ENCODE results near the gene PRKCH. TPM values are rescaled to one million over a fixed set of nuclear protein-coding genes. Genes with fewer than 3 reads are reported as not detected.
A peak's percentile ranks its signal among the peaks of the same experiment; 100 is the strongest.

PRKCH gene
- total and polyA plus RNA-seq, 2 experiments from 2014 or later, result 2.4 to 3.5 TPM

GRCh38 chr14:61511558-61511948 is 190.2 kb downstream of the PRKCH start:
- H3K9ac ChIP-seq, result peak overlapping the region; percentile 74
- in situ Hi-C loops (cut with MboI), result no loop called here

DNA sequence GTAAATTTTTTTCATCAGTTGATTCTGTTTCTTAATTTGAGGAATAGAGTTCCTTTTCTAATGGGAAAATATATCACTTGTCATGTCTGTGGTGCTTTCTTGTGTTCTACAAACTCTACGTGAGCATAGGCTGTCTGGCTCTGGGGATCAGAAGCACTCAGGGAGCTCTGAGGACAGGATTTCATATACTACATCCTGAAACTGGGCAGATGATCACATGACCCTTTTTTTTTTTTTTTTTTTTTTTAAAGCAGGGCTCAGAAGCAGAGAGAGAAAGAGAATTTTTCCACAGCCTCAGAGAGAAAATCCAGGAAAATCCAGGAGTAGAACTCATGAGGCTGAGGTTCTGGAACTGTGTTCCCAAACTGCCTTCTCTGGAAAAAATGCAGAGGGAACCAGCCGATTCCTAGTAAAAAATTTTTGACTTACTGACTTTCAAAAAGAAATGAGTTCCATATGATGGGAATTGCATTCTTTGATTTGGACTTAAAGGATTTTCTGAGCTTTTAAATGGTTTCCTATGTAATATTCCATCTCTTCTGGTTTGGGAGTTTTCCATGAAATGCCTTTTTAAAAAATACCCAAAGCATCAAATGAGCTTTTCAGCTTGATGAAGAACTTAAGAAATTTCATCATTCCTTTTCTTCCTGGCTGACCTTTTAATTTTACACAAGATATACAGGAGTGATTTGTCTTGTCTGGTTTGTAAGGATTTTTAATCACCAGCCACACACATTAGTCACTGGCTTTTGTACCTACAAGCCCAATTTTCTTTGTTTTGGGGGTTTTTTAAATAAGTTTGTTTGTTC is 190.9 kb downstream of the PRKCH start:
- H3K4me3 ChIP-seq, result peak overlapping the region; percentile 27; the same call in 1 of the 2 replicates
- no peaks in the 10 kb centered on the region for H3K9me2 ChIP-seq (ENCODE audit: insufficient read depth)
- H2AFZ ChIP-seq, result peak overlapping the region; percentile 54
- H3K4me1 ChIP-seq (ENCODE audit: insufficient read depth), result peaks cover 41% of the 10 kb centered on the region
- no peaks in the 10 kb centered on the region for H3K36me3 ChIP-seq (ENCODE audit: low read depth)
- peaks cover 41% of the 10 kb centered on the region for H3F3A ChIP-seq (ENCODE audit: insufficient read depth)
- peak overlapping the region; percentile 74 for H3K9ac ChIP-seq
- WGBS, 2 experiments (ENCODE audit: low coverage in 1 of 2, low lambda C conversion rate in 2 of 2, missing lambda C conversion rate in 2 of 2), result 24 to 25% methylated on average over 2 of the region's 2 CpGs
- H3K9me3 ChIP-seq (ENCODE audit: low read depth), result no peaks in the 10 kb centered on the region
- no peaks in the 10 kb centered on the region for H3K27me3 ChIP-seq (replicated peaks; ENCODE audit: insufficient read depth)
- H3K79me2 ChIP-seq (ENCODE audit: insufficient read depth), result no peaks in the 10 kb centered on the region
- peak overlapping the region; percentile 88 for H3K27ac ChIP-seq
- H3K4me2 ChIP-seq (ENCODE audit: unreplicated experiment), result peak overlapping the region; percentile 76
- no peak for TF ChIP-seq EZH2phosphoT487 (IDR thresholded peaks at IDR 0.05; ENCODE audit: insufficient read depth, low read depth)
- no peaks in the 10 kb centered on the region for H4K20me1 ChIP-seq (ENCODE audit: insufficient read depth)
- peak; percentile 75 for DNase-seq
- in situ Hi-C loops (cut with MboI), result no loop called here

More at GRCh38 chr14:61511558-61511948, 190.2 kb downstream of the PRKCH start:
- TF ChIP-seq EZH2 (IDR thresholded peaks at IDR 0.05; ENCODE audit: insufficient read depth, poor library complexity, severe bottlenecking) (no peak), EZH2phosphoT487 (IDR thresholded peaks at IDR 0.05; ENCODE audit: insufficient read depth, low read depth) (no peak)
- Histone ChIP-seq H4K20me1 (ENCODE audit: insufficient read depth) (no peaks in the 10 kb centered on the region), H3K4me3 (no peak overlapping the region), H3K4me1 (ENCODE audit: insufficient read depth) (peaks cover 34% of the 10 kb centered on the region), H3F3A (ENCODE audit: insufficient read depth) (peaks cover 34% of the 10 kb centered on the region), H3K9me3 (ENCODE audit: low read depth) (no peaks in the 10 kb centered on the region), H3K79me2 (ENCODE audit: insufficient read depth) (no peaks in the 10 kb centered on the region), H3K4me2 (ENCODE audit: unreplicated experiment) (peak overlapping the region; percentile 76), H3K36me3 (ENCODE audit: low read depth) (no peaks in the 10 kb centered on the region), H3K27me3 (replicated peaks; ENCODE audit: insufficient read depth) (no peaks in the 10 kb centered on the region), H2AFZ (peak overlapping the region; percentile 54), H3K9me2 (ENCODE audit: insufficient read depth) (no peaks in the 10 kb centered on the region), H3K27ac (peak overlapping the region; percentile 88)
- no peak for DNase-seq
- 66 to 75% methylated on average over 6 of the region's 6 CpGs for WGBS, 2 experiments (ENCODE audit: low coverage in 1 of 2, low lambda C conversion rate in 2 of 2, missing lambda C conversion rate in 2 of 2)

DNA sequence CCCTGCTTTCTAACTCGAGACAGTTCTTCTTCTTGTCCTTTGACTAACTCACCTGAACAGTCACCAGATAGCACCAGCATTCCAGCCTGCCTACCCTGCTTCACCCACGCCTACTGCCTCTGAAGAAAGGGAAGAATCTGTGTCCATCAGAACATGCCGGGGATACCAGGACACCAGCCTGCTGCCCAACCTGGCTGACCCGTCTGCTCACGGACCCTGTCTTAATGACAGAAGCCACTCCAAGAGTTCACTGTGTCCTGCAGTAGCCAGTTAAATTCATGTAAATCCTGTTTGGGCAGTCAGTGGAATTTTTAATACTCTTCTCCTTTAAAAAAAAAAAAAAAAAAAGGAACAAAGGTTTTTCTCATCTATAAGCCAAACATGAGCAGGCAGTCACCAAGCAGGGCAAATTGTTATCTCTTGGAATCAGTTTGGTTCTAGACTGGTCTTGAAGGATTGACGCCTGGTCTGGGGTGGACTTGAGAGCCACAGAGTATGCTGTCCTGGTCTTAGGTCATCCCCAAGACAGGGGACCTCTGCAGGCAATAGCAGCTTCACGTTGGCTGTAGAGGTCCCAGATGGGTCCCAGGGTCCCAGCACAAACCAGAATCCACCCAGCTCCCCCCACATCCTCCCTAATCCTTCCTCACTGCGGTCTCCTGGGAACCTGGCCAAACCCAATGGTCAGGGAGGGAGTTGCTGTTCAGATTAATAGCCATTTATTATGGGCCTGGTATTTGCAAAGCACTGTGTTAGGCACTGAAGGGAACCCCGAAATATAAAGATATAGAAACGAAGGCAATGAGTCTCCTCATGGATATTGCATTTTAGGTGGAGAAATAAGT is 192.8 kb downstream of the PRKCH start:
- Histone ChIP-seq H3K27ac (no peak overlapping the region), H3K9me3 (ENCODE audit: low read depth) (no peaks in the 10 kb centered on the region), H3K4me1 (ENCODE audit: insufficient read depth) (peaks cover 48% of the 10 kb centered on the region), H3K27me3 (replicated peaks; ENCODE audit: insufficient read depth) (no peaks in the 10 kb centered on the region), H3K79me2 (ENCODE audit: insufficient read depth) (no peaks in the 10 kb centered on the region), H3K4me3 (no peak overlapping the region), H2AFZ (no peak overlapping the region), H3K9ac (no peak overlapping the region), H3K9me2 (ENCODE audit: insufficient read depth) (no peaks in the 10 kb centered on the region), H3F3A (ENCODE audit: insufficient read depth) (peaks cover 47% of the 10 kb centered on the region), H3K36me3 (ENCODE audit: low read depth) (no peaks in the 10 kb centered on the region), H4K20me1 (ENCODE audit: insufficient read depth) (no peaks in the 10 kb centered on the region), H3K4me2 (ENCODE audit: unreplicated experiment) (no peak overlapping the region)
- in situ Hi-C loops (cut with MboI), result no loop called here
- DNase-seq, result no peak
- no peak for TF ChIP-seq EZH2phosphoT487 (IDR thresholded peaks at IDR 0.05; ENCODE audit: insufficient read depth, low read depth)
- TF ChIP-seq EZH2 (IDR thresholded peaks at IDR 0.05; ENCODE audit: insufficient read depth, poor library complexity, severe bottlenecking), result no peak
- 90% methylated on average over 10 of the region's 10 CpGs for WGBS, 2 experiments (ENCODE audit: low coverage in 1 of 2, low lambda C conversion rate in 2 of 2, missing lambda C conversion rate in 2 of 2)

GRCh38 chr14:61514927-61515326 is 193.5 kb downstream of the PRKCH start:
- Histone ChIP-seq H3K9me2 (ENCODE audit: insufficient read depth) (no peaks in the 10 kb centered on the region), H3K9me3 (ENCODE audit: low read depth) (no peaks in the 10 kb centered on the region), H3K9ac (no peak overlapping the region), H3K4me3 (no peak overlapping the region), H4K20me1 (ENCODE audit: insufficient read depth) (no peaks in the 10 kb centered on the region), H3K4me1 (ENCODE audit: insufficient read depth) (peaks cover 49% of the 10 kb centered on the region), H3F3A (ENCODE audit: insufficient read depth) (peaks cover 47% of the 10 kb centered on the region), H3K27ac (no peak overlapping the region), H3K36me3 (ENCODE audit: low read depth) (no peaks in the 10 kb centered on the region), H3K4me2 (ENCODE audit: unreplicated experiment) (no peak overlapping the region), H3K79me2 (ENCODE audit: insufficient read depth) (no peaks in the 10 kb centered on the region), H3K27me3 (replicated peaks; ENCODE audit: insufficient read depth) (no peaks in the 10 kb centered on the region), H2AFZ (no peak overlapping the region)
- no peak for DNase-seq
- in situ Hi-C loops (cut with MboI), result no loop called here
- TF ChIP-seq EZH2phosphoT487 (IDR thresholded peaks at IDR 0.05; ENCODE audit: insufficient read depth, low read depth) (no peak), EZH2 (IDR thresholded peaks at IDR 0.05; ENCODE audit: insufficient read depth, poor library complexity, severe bottlenecking) (no peak)
- 56 to 60% methylated on average over 1 of the region's 1 CpG for WGBS, 2 experiments (ENCODE audit: low coverage in 1 of 2, low lambda C conversion rate in 2 of 2, missing lambda C conversion rate in 2 of 2)

All from GM23248 (cell line).